HEK293 (cell line): ENCODE data around the gene PWWP2A.
"Not testable (repeated sequence)": the region's sequence is repeated elsewhere in the genome, so short reads cannot be mapped to it uniquely, and the experiment has no call there.

Experiments
- CTCF ChIA-PET: fragments of 350-600 bp; formaldehyde crosslinking; extraction: SDS; loops from one replicate; lab custom pipeline; 2021; ENCODE audit warnings: antibody characterized with exemption; lab: Yijun Ruan, JAX
- POLR2A ChIA-PET: fragments of 300-600 bp; formaldehyde crosslinking; extraction: SDS; loops from one replicate; lab custom pipeline; 2020; ENCODE audit warnings: antibody characterized with exemption, inconsistent platforms; lab: Yijun Ruan, JAX
- H3K27ac ChIP-seq: fragments of 200-500 bp; sonication (Bioruptor generic); 2 replicates; pipeline ENCODE4 v1.5.1; 2014; ENCODE audit warnings: low read depth, low read length, control low read depth, inconsistent platforms; ENCODE audit errors: extremely low read depth
- H3K36me3 ChIP-seq, 2 experiments: fragments of 200-500 bp in 1 of 2; sonication (Bioruptor generic) in 1 of 2; 1 replicate in 1 of 2; 2 replicates in 1 of 2; pipeline ENCODE4 v1.5.1; 2014 to 2017; ENCODE audit warnings: inconsistent platforms in 2 of 2, low read length in 2 of 2; ENCODE audit not compliant: control insufficient read depth in 2 of 2, insufficient read depth in 1 of 2
- H3K4me1 ChIP-seq: fragments of 200-500 bp; sonication (Bioruptor generic); 2 replicates; pipeline ENCODE4 v1.5.1; 2014; ENCODE audit warnings: mild to moderate bottlenecking, low read length, inconsistent platforms; ENCODE audit not compliant: control insufficient read depth, insufficient read depth
- H3K4me3 ChIP-seq: 2 replicates; pipeline ENCODE4 v1.5.1; 2011; ENCODE audit warnings: low read depth, mild to moderate bottlenecking, control low read depth, low read length, moderate library complexity
- H3K9me3 ChIP-seq: fragments of 200-500 bp; sonication (Bioruptor generic); 2 replicates; pipeline ENCODE4 v1.5.1; 2014; ENCODE audit warnings: low read depth, low read length, inconsistent platforms; ENCODE audit not compliant: control insufficient read depth, insufficient read depth
- KLF10 ChIP-seq: fragments of 450-650 bp; IDR thresholded peaks from 2 replicates; pipeline ENCODE4 v1.5.1; 2018; ENCODE audit warnings: missing biosample characterization, mild to moderate bottlenecking, missing genetic modification characterization
- KLF9 ChIP-seq: fragments of 450-650 bp; formaldehyde crosslinking; IDR thresholded peaks from 2 replicates; pipeline ENCODE4 v1.5.1; 2016; ENCODE audit warnings: missing biosample characterization, missing genetic modification characterization, low read depth
- OSR2 ChIP-seq: fragments of 450-650 bp; formaldehyde crosslinking; IDR thresholded peaks from 2 replicates; pipeline ENCODE4 v1.5.1; 2016; ENCODE audit warnings: missing biosample characterization, missing genetic modification characterization
- PBX3 ChIP-seq: sonication (generic); formaldehyde crosslinking; IDR thresholded peaks from 2 replicates; pipeline ENCODE4 v1.8.1; 2022; ENCODE audit warnings: mild to moderate bottlenecking, moderate library complexity, missing genetic modification reagents
- SCRT2 ChIP-seq: fragments of 450-650 bp; formaldehyde crosslinking; IDR thresholded peaks from 2 replicates; pipeline ENCODE4 v1.5.1; 2016; ENCODE audit warnings: missing biosample characterization, missing genetic modification characterization
- SP3 ChIP-seq: fragments of 450-650 bp; formaldehyde crosslinking; IDR thresholded peaks from 2 replicates; pipeline ENCODE4 v1.5.1; 2016; ENCODE audit warnings: missing biosample characterization, missing genetic modification characterization
- YY1 ChIP-seq: fragments of 450-650 bp; formaldehyde crosslinking; IDR thresholded peaks from 2 replicates; pipeline ENCODE4 v1.5.1; 2018; ENCODE audit warnings: missing biosample characterization, missing genetic modification characterization
- ZBTB21 ChIP-seq: fragments of 450-650 bp; formaldehyde crosslinking; IDR thresholded peaks from 2 replicates; pipeline ENCODE4 v1.5.1; 2017; ENCODE audit warnings: missing biosample characterization, missing genetic modification characterization
- ZBTB48 ChIP-seq: fragments of 450-650 bp; formaldehyde crosslinking; IDR thresholded peaks from 2 replicates; pipeline ENCODE4 v1.5.1; 2016; ENCODE audit warnings: missing biosample characterization, missing genetic modification characterization
- ZBTB7A ChIP-seq: fragments of 450-650 bp; formaldehyde crosslinking; IDR thresholded peaks from 2 replicates; pipeline ENCODE4 v1.5.1; 2016; ENCODE audit warnings: low read depth, missing biosample characterization, missing genetic modification characterization
- ZFHX2 ChIP-seq: fragments of 450-650 bp; formaldehyde crosslinking; conservative IDR thresholded peaks from 2 replicates; pipeline ENCODE4 v1.5.1; 2016; ENCODE audit warnings: missing biosample characterization, missing genetic modification characterization
- ZNF114 ChIP-seq: fragments of 450-650 bp; formaldehyde crosslinking; IDR thresholded peaks from 2 replicates; pipeline ENCODE4 v1.5.0; 2017; ENCODE audit warnings: missing biosample characterization, missing genetic modification characterization
- ZNF16 ChIP-seq: fragments of 450-650 bp; formaldehyde crosslinking; IDR thresholded peaks from 2 replicates; pipeline ENCODE4 v1.5.1; 2016; ENCODE audit warnings: low read depth, missing biosample characterization, missing genetic modification characterization
- ZNF169 ChIP-seq: fragments of 450-650 bp; formaldehyde crosslinking; IDR thresholded peaks from 2 replicates; pipeline ENCODE4 v1.5.1; 2016; ENCODE audit warnings: missing biosample characterization, missing genetic modification characterization
- ZNF175 ChIP-seq: fragments of 450-650 bp; formaldehyde crosslinking; IDR thresholded peaks from 2 replicates; pipeline ENCODE4 v1.5.1; 2016; ENCODE audit warnings: missing biosample characterization, missing genetic modification characterization
- ZNF223 ChIP-seq: fragments of 450-650 bp; formaldehyde crosslinking; IDR thresholded peaks from 2 replicates; pipeline ENCODE4 v1.5.1; 2016; ENCODE audit warnings: missing biosample characterization, missing genetic modification characterization
- ZNF266 ChIP-seq: fragments of 450-650 bp; formaldehyde crosslinking; IDR thresholded peaks from 2 replicates; pipeline ENCODE4 v1.5.1; 2016; ENCODE audit warnings: missing biosample characterization, missing genetic modification characterization, low read depth
- ZNF311 ChIP-seq: fragments of 450-650 bp; formaldehyde crosslinking; IDR thresholded peaks from 2 replicates; pipeline ENCODE4 v1.5.1; 2017; ENCODE audit warnings: missing biosample characterization, missing genetic modification characterization, borderline replicate concordance
- ZNF324 ChIP-seq: fragments of 450-650 bp; formaldehyde crosslinking; IDR thresholded peaks from 2 replicates; pipeline ENCODE4 v1.5.1; 2016; ENCODE audit warnings: missing biosample characterization, missing genetic modification characterization
- ZNF362 ChIP-seq: fragments of 450-650 bp; formaldehyde crosslinking; IDR thresholded peaks from 2 replicates; pipeline ENCODE4 v1.5.1; 2016; ENCODE audit warnings: missing biosample characterization, missing genetic modification characterization
- ZNF513 ChIP-seq: fragments of 450-650 bp; IDR thresholded peaks from 2 replicates; pipeline ENCODE4 v1.5.1; 2018; ENCODE audit warnings: missing biosample characterization, missing genetic modification characterization
- ZNF610 ChIP-seq: fragments of 450-650 bp; formaldehyde crosslinking; IDR thresholded peaks from 2 replicates; pipeline ENCODE4 v1.5.1; 2016; ENCODE audit warnings: missing biosample characterization, missing genetic modification characterization, borderline replicate concordance
- ZNF692 ChIP-seq: fragments of 450-650 bp; formaldehyde crosslinking; IDR thresholded peaks from 2 replicates; pipeline ENCODE4 v1.5.1; 2016; ENCODE audit warnings: missing biosample characterization, missing genetic modification characterization
- ZNF701 ChIP-seq: fragments of 450-650 bp; formaldehyde crosslinking; IDR thresholded peaks from 2 replicates; pipeline ENCODE4 v1.5.1; 2016; ENCODE audit warnings: missing biosample characterization, missing genetic modification characterization
- ZNF747 ChIP-seq: fragments of 450-650 bp; formaldehyde crosslinking; IDR thresholded peaks from 2 replicates; pipeline ENCODE4 v1.5.1; 2016; ENCODE audit warnings: missing biosample characterization, missing genetic modification characterization
- ZNF830 ChIP-seq: fragments of 450-650 bp; IDR thresholded peaks from 2 replicates; pipeline ENCODE4 v1.5.0; 2018; ENCODE audit warnings: missing biosample characterization, missing genetic modification characterization, low read depth, mild to moderate bottlenecking, moderate library complexity

PWWP2A gene

GRCh38 chr5:160161626-160162025 is 42.4 kb upstream of the PWWP2A start:
- POLR2A ChIA-PET, result no interaction called here
- no peak for TF ChIP-seq ZFHX2
- TF ChIP-seq ZNF747 (tag by site-specific recombination), result no peak
- no peak for TF ChIP-seq ZNF175 (tag by site-specific recombination)
- no peak for TF ChIP-seq ZNF610 (tag by site-specific recombination)
- no peak for TF ChIP-seq PBX3 (CRISPR knock-in tag)
- no peak for TF ChIP-seq ZNF513 (tag by site-specific recombination)
- no peak for TF ChIP-seq ZNF311
- TF ChIP-seq ZNF16 (tag by site-specific recombination), result no peak
- no peak for TF ChIP-seq ZNF324 (tag by site-specific recombination)
- TF ChIP-seq, all 188 proteins: peak for 0
- no peaks in the 10 kb centered on the region for H3K36me3 ChIP-seq
- H3K27ac ChIP-seq, result no peak overlapping the region
- no peaks in the 10 kb centered on the region for H3K9me3 ChIP-seq
- peaks cover 17% of the 10 kb centered on the region for H3K4me1 ChIP-seq
- CTCF ChIA-PET, result interaction anchor here (0.6 kb wide), 1 partner anchor 18 kb away, joined by 4 read pairs; no protein-coding TSS in a partner anchor
- no peak overlapping the region for H3K4me3 ChIP-seq

GRCh38 chr5:160160875-160161274 is 41.6 kb upstream of the PWWP2A start:
- H3K27ac ChIP-seq, H3K4me1 ChIP-seq, POLR2A ChIA-PET, H3K9me3 ChIP-seq, CTCF ChIA-PET, H3K4me3 ChIP-seq, H3K36me3 ChIP-seq: not testable (repeated sequence)
- TF ChIP-seq ZNF362 (tag by site-specific recombination), result 0 out of 2 replicates have a peak, but pooled peaks have one; percentile 57

GRCh38 chr5:160159991-160160792 is 40.9 kb upstream of the PWWP2A start:
- no peaks in the 10 kb centered on the region for H3K9me3 ChIP-seq
- H3K27ac ChIP-seq, result no peak overlapping the region
- POLR2A ChIA-PET, result no interaction called here
- CTCF ChIA-PET, result interaction anchor here (0.7 to 1.3 kb wide), 2 partner anchors 67 to 234 kb away, joined by 3 to 4 read pairs; no protein-coding TSS in a partner anchor
- H3K4me3 ChIP-seq, result no peak overlapping the region
- TF ChIP-seq ZNF701 (tag by site-specific recombination), result no peak
- no peak for TF ChIP-seq YY1 (tag by site-specific recombination)
- no peak for TF ChIP-seq ZNF830
- TF ChIP-seq ZNF114 (tag by site-specific recombination), result no peak
- no peak for TF ChIP-seq OSR2 (tag by site-specific recombination)
- TF ChIP-seq ZNF223, result no peak
- TF ChIP-seq KLF10 (tag by site-specific recombination), result no peak
- TF ChIP-seq SCRT2 (tag by site-specific recombination), result no peak
- no peak for TF ChIP-seq ZNF266 (tag by site-specific recombination)
- no peak for TF ChIP-seq ZNF169 (tag by site-specific recombination)
- no peak for TF ChIP-seq ZBTB48 (tag by site-specific recombination)
- no peak for TF ChIP-seq ZNF692 (tag by site-specific recombination)
- TF ChIP-seq KLF9 (tag by site-specific recombination), result no peak
- TF ChIP-seq ZBTB21 (tag by site-specific recombination), result no peak
- no peak for TF ChIP-seq ZNF175 (tag by site-specific recombination)
- TF ChIP-seq SP3, result no peak
- no peak for TF ChIP-seq PBX3 (CRISPR knock-in tag)
- TF ChIP-seq ZBTB7A (tag by site-specific recombination), result no peak
- H3K36me3 ChIP-seq, result no peaks in the 10 kb centered on the region
- H3K4me1 ChIP-seq, result peaks cover 6% of the 10 kb centered on the region
